ENCODE results near the gene TMEM145. TPM values are rescaled to one million over a fixed set of nuclear protein-coding genes. Genes with fewer than 3 reads are reported as not detected.

Gene TMEM145
- total and polyA plus RNA-seq, 9 of the 15 experiments (the other 6 are each of a cell fraction or from before 2014, with no cell fraction given) = 0.80 to 5.5 (median 1.9) TPM; not detected in 3

- TF ChIP-seq TAF15 (IDR thresholded peaks at IDR 0.05; ENCODE audit: low read depth, low read length) = no peak
- TF ChIP-seq ZKSCAN8 (CRISPR knock-in tag; IDR thresholded peaks at IDR 0.05) = no peak
- peak; percentile 49; the same call in 1 of the 2 replicates for TF ChIP-seq ZNF740 (CRISPR knock-in tag; IDR thresholded peaks at IDR 0.05)
- 0 out of 4 replicates have a peak, but pooled peaks of 1 of the 2 experiments have one; percentile 4 for TF ChIP-seq ZNF740 (tag; IDR thresholded peaks at IDR 0.05)
- TF ChIP-seq SRSF1 (IDR thresholded peaks at IDR 0.05; ENCODE audit: low read depth, low read length) = no peak
- TF ChIP-seq DACH1 (IDR thresholded peaks at IDR 0.05; ENCODE audit: partially characterized antibody) = peak; percentile 49
- peak; percentile 86 for TF ChIP-seq PRDM10 (IDR thresholded peaks at IDR 0.05; ENCODE audit: partially characterized antibody)
- no peak for TF ChIP-seq NELFE (IDR thresholded peaks at IDR 0.05; ENCODE audit: insufficient read depth, insufficient read length)
- TF ChIP-seq BRD9 (IDR thresholded peaks at IDR 0.05; ENCODE audit: low read depth, partially characterized antibody) = no peak
- no peak for TF ChIP-seq ZNF324 (CRISPR knock-in tag; IDR thresholded peaks at IDR 0.05)
- TF ChIP-seq ZNF79 (CRISPR knock-in tag; IDR thresholded peaks at IDR 0.05; ENCODE audit: low read depth) = no peak
- no peak for TF ChIP-seq TAF7 (tag; IDR thresholded peaks at IDR 0.05)
- TF ChIP-seq TBP (optimal IDR thresholded peaks at IDR 0.05; ENCODE audit: low read depth, low read length) = peak; percentile 61
- TF ChIP-seq ARID4B (CRISPR knock-in tag; IDR thresholded peaks at IDR 0.05) = peak; percentile 64; the same call in 1 of the 2 replicates
- no peak for TF ChIP-seq CCAR2 (IDR thresholded peaks at IDR 0.05; ENCODE audit: low read depth, low read length)
- no peak for TF ChIP-seq CBX8 (IDR thresholded peaks at IDR 0.05; ENCODE audit: borderline replicate concordance, extremely low read depth, low read depth, low read length, poor library complexity, severe bottlenecking)
- TF ChIP-seq ZNF3 (CRISPR knock-in tag; IDR thresholded peaks at IDR 0.05) = no peak
- peak; percentile 52; the same call in 1 of the 2 replicates for TF ChIP-seq CHD2 (IDR thresholded peaks at IDR 0.05; ENCODE audit: low read depth, low read length)
Measured at GRCh38 chr19:42279902-42280814, 33.0 kb upstream of the TMEM145 start (continued).

All from K562 (cell line).